H1 (cell line): Measurements from ENCODE around the gene UNC119. TPM values are rescaled to one million over a fixed set of nuclear protein-coding genes. Genes with fewer than 3 reads are reported as not detected.

Experiments
- CTCF ChIA-PET: fragments of 300-600 bp; sonication (Branson Sonifier 250); formaldehyde crosslinking; loops from one replicate; lab custom pipeline; 2021; ENCODE audit not compliant: partially characterized antibody; lab: Charles Lee
- POLR2A ChIA-PET: fragments of 300-600 bp; sonication (Branson Sonifier 250); formaldehyde crosslinking; loops from one replicate; lab custom pipeline; 2021; ENCODE audit warnings: inconsistent platforms; ENCODE audit not compliant: partially characterized antibody; lab: Charles Lee
- DNase-seq, 2 experiments: peaks; one replicate each; pipeline versions ENCODE4 v3.0.0 to v3.0.0-alpha.2; 2010 to 2022; ENCODE audit warnings: low spot score in 2 of 2, low read depth in 1 of 2, mixed read lengths in 1 of 2
- FAIRE-seq: peaks from 2 replicates; lab custom pipeline; 2011; peaks lifted over from hg19 to GRCh38; lab: Jason Lieb, UNC
- H2AFZ ChIP-seq: 2 replicates; pipeline ENCODE4 v1.8.1; 2012; ENCODE audit warnings: low read length, inconsistent platforms
- H2AK5ac ChIP-seq: 2 replicates; pipeline ENCODE4 v1.6.1; 2013; ENCODE audit warnings: low read depth, low read length
- H2BK120ac ChIP-seq: replicated peaks from 2 replicates; pipeline ENCODE3; 2013; ENCODE audit warnings: low read depth, low read length, inconsistent platforms
- H2BK12ac ChIP-seq: 2 replicates; pipeline ENCODE4 v1.6.1; 2013; ENCODE audit warnings: low read depth, low read length
- H2BK15ac ChIP-seq: 2 replicates; pipeline ENCODE4 v1.6.1; 2013; ENCODE audit warnings: low read length
- H2BK20ac ChIP-seq: 2 replicates; pipeline ENCODE4 v1.6.1; 2013; ENCODE audit warnings: low read length
- H2BK5ac ChIP-seq: 2 replicates; pipeline ENCODE4 v1.6.1; 2013; ENCODE audit warnings: low read depth, low read length
- H3K14ac ChIP-seq: 2 replicates; pipeline ENCODE4 v1.6.1; 2013; ENCODE audit warnings: inconsistent platforms; ENCODE audit not compliant: insufficient read length
- H3K18ac ChIP-seq: 2 replicates; pipeline ENCODE4 v1.6.1; 2013; ENCODE audit warnings: low read length; ENCODE audit errors: extremely low read depth
- H3K23ac ChIP-seq: 2 replicates; pipeline ENCODE4 v1.6.1; 2013; ENCODE audit warnings: inconsistent platforms; ENCODE audit not compliant: insufficient read length
- H3K23me2 ChIP-seq: 2 replicates; pipeline ENCODE4 v1.6.1; 2013; ENCODE audit warnings: low read depth, low read length
- H3K27ac ChIP-seq: 2 replicates; pipeline ENCODE4 v1.6.1; 2011; ENCODE audit warnings: low read depth, low read length, inconsistent platforms
- H3K27me3 ChIP-seq, 4 experiments: replicated peaks in 1 of 4; 1 replicate in 1 of 4; 2 replicates in 3 of 4; pipeline versions ENCODE4 v1.6.1 to v1.8.1; 2011 to 2013; ENCODE audit warnings: low read length in 3 of 4, mild to moderate bottlenecking in 3 of 4, inconsistent platforms in 2 of 4, mixed read lengths in 2 of 4, moderate library complexity in 1 of 4; ENCODE audit not compliant: control insufficient read depth in 3 of 4, insufficient read depth in 3 of 4; ENCODE audit errors: extremely low read depth in 1 of 4
- H3K36me3 ChIP-seq, 4 experiments: 2 replicates each; pipeline versions ENCODE4 v1.6.1 to v1.8.1; 2011 to 2013; ENCODE audit warnings: mild to moderate bottlenecking in 4 of 4, low read length in 3 of 4, moderate library complexity in 2 of 4, control low read depth in 1 of 4, inconsistent platforms in 1 of 4; ENCODE audit not compliant: insufficient read depth in 4 of 4, control insufficient read depth in 2 of 4
- H3K4ac ChIP-seq: replicated peaks from 2 replicates; pipeline ENCODE3; 2013; ENCODE audit warnings: low read length, low read depth, mixed read lengths, inconsistent platforms; ENCODE audit not compliant: insufficient read length
- H3K4me1 ChIP-seq, 4 experiments: replicated peaks in 1 of 4; 1 replicate in 1 of 4; 2 replicates in 3 of 4; pipeline versions ENCODE4 v1.6.1 to v1.8.1; 2011 to 2013; ENCODE audit warnings: low read length in 3 of 4, inconsistent platforms in 2 of 4, mixed read lengths in 1 of 4; ENCODE audit not compliant: insufficient read depth in 4 of 4, control insufficient read depth in 3 of 4
- H3K4me2 ChIP-seq, 2 experiments: 2 replicates each; pipeline versions ENCODE4 v1.6.1 to v1.8.1; 2011 to 2013; ENCODE audit warnings: low read depth in 2 of 2, low read length in 2 of 2, control low read depth in 1 of 2, inconsistent platforms in 1 of 2, mild to moderate bottlenecking in 1 of 2; ENCODE audit not compliant: insufficient read depth in 1 of 2
- H3K4me3 ChIP-seq, 4 experiments: fragments of 200-600, 300-600 bp in 1 of 4; sonication (generic), shearing (Covaris generic), sonication (Bioruptor Twin) in 1 of 4; 2 replicates each; pipeline versions ENCODE4 v1.5.1 to v1.8.1; 2011 to 2016; ENCODE audit warnings: low read length in 4 of 4, low read depth in 3 of 4, control low read depth in 2 of 4, inconsistent platforms in 2 of 4, mild to moderate bottlenecking in 2 of 4, mixed read lengths in 1 of 4, moderate library complexity in 1 of 4; ENCODE audit not compliant: insufficient read depth in 2 of 4; ENCODE audit errors: extremely low read depth in 1 of 4
- H3K56ac ChIP-seq: replicated peaks from 2 replicates; pipeline ENCODE3; 2013; ENCODE audit warnings: low read depth, mild to moderate bottlenecking, mixed read lengths, low read length, inconsistent platforms; ENCODE audit not compliant: insufficient read length
- H3K79me1 ChIP-seq: 2 replicates; pipeline ENCODE4 v1.6.1; 2013; ENCODE audit warnings: low read depth, low read length, control low read depth
- H3K79me2 ChIP-seq, 2 experiments: 2 replicates each; pipeline versions ENCODE4 v1.6.1 to v1.8.1; 2012 to 2013; ENCODE audit warnings: low read length in 2 of 2, mild to moderate bottlenecking in 2 of 2, inconsistent platforms in 1 of 2; ENCODE audit not compliant: insufficient read depth in 2 of 2, control insufficient read depth in 1 of 2
- H3K9ac ChIP-seq, 4 experiments: replicated peaks in 1 of 4; 1 replicate in 1 of 4; 2 replicates in 3 of 4; pipeline versions ENCODE4 v1.6.1 to v1.8.1; 2011 to 2013; ENCODE audit warnings: low read depth in 3 of 4, low read length in 3 of 4, control low read depth in 2 of 4, mild to moderate bottlenecking in 2 of 4, moderate library complexity in 2 of 4, inconsistent platforms in 1 of 4; ENCODE audit errors: extremely low read depth in 1 of 4
- H3K9me3 ChIP-seq, 2 experiments: 2 replicates each; pipeline versions ENCODE4 v1.6.1 to v1.8.1; 2012 to 2013; ENCODE audit warnings: mild to moderate bottlenecking in 2 of 2, moderate library complexity in 2 of 2, control low read depth in 1 of 2, inconsistent platforms in 1 of 2, low read depth in 1 of 2, low read length in 1 of 2, mixed read lengths in 1 of 2; ENCODE audit not compliant: insufficient read depth in 2 of 2
- H4K20me1 ChIP-seq, 2 experiments: replicated peaks in 1 of 2; 2 replicates each; pipeline versions ENCODE3 to v1.8.1; 2011 to 2013; ENCODE audit warnings: inconsistent platforms in 2 of 2, low read length in 2 of 2, mild to moderate bottlenecking in 1 of 2; ENCODE audit not compliant: insufficient read depth in 2 of 2, control insufficient read depth in 1 of 2
- H4K5ac ChIP-seq: 2 replicates; pipeline ENCODE4 v1.6.1; 2013; ENCODE audit warnings: low read length, low read depth, mixed read lengths, inconsistent platforms; ENCODE audit not compliant: insufficient read length
- H4K8ac ChIP-seq: 2 replicates; pipeline ENCODE4 v1.8.0; 2013; ENCODE audit warnings: mild to moderate bottlenecking, moderate library complexity, low read length, inconsistent platforms; ENCODE audit not compliant: insufficient read depth; ENCODE audit errors: extremely low read depth
- H4K91ac ChIP-seq: replicated peaks from 2 replicates; pipeline ENCODE3; 2013; ENCODE audit warnings: low read length, mixed read lengths, inconsistent platforms; ENCODE audit not compliant: insufficient read length
- CEBPB ChIP-seq: IDR thresholded peaks from 2 replicates; pipeline ENCODE4 v1.6.1; 2012; ENCODE audit warnings: low read depth, low read length
- CHD2 ChIP-seq: IDR thresholded peaks from 2 replicates; pipeline ENCODE4 v1.6.1; 2012; ENCODE audit warnings: low read length, improper control_type of control experiment
- CTBP2 ChIP-seq: IDR thresholded peaks from 2 replicates; pipeline ENCODE4 v1.7.0; 2011; ENCODE audit warnings: borderline replicate concordance, mild to moderate bottlenecking, moderate library complexity, mixed read lengths, low read length; ENCODE audit not compliant: insufficient read depth, insufficient read length
- EP300 ChIP-seq, 2 experiments: IDR thresholded peaks; 1 replicate in 1 of 2; 2 replicates in 1 of 2; pipeline ENCODE4 v1.6.1; 2011 to 2012; ENCODE audit warnings: low read depth in 2 of 2, low read length in 2 of 2, mild to moderate bottlenecking in 2 of 2, borderline replicate concordance in 1 of 2, inconsistent platforms in 1 of 2, moderate library complexity in 1 of 2
- GABPA ChIP-seq: IDR thresholded peaks from 2 replicates; pipeline ENCODE4 v1.6.1; 2011; ENCODE audit warnings: mild to moderate bottlenecking, low read length, moderate library complexity, borderline replicate concordance; ENCODE audit not compliant: insufficient read depth
- JUN ChIP-seq: IDR thresholded peaks from 2 replicates; pipeline ENCODE4 v1.6.1; 2011; ENCODE audit warnings: low read depth, mild to moderate bottlenecking, improper control_type of control experiment, low read length
- NRF1 ChIP-seq: IDR thresholded peaks from 2 replicates; pipeline ENCODE4 v1.6.1; 2011; ENCODE audit warnings: mild to moderate bottlenecking, low read depth, low read length, improper control_type of control experiment
- RAD21 ChIP-seq, 2 experiments: IDR thresholded peaks in 1 of 2; conservative IDR thresholded peaks in 1 of 2; 2 replicates each; pipeline ENCODE4 v1.6.1; 2011; ENCODE audit warnings: low read depth in 2 of 2, low read length in 2 of 2, improper control_type of control experiment in 1 of 2, inconsistent platforms in 1 of 2, mild to moderate bottlenecking in 1 of 2, moderate library complexity in 1 of 2
- RFX5 ChIP-seq: IDR thresholded peaks from 2 replicates; pipeline ENCODE4 v1.6.1; 2011; ENCODE audit warnings: low read depth, low read length, improper control_type of control experiment, borderline replicate concordance
- SAP30 ChIP-seq: fragments of 300-600 bp; sonication (generic); IDR thresholded peaks from 2 replicates; pipeline ENCODE4 v1.7.1; 2012; ENCODE audit warnings: low read length, moderate library complexity, mild to moderate bottlenecking, inconsistent platforms; ENCODE audit not compliant: insufficient read depth, insufficient replicate concordance
- SIN3A ChIP-seq, 2 experiments: IDR thresholded peaks in 1 of 2; conservative IDR thresholded peaks in 1 of 2; 2 replicates each; pipeline ENCODE4 v1.6.1; 2011 to 2012; ENCODE audit warnings: low read length in 2 of 2, improper control_type of control experiment in 1 of 2, low read depth in 1 of 2, mild to moderate bottlenecking in 1 of 2
- TBP ChIP-seq: IDR thresholded peaks from 2 replicates; pipeline ENCODE4 v1.6.1; 2011; ENCODE audit warnings: low read depth, low read length, improper control_type of control experiment
- TCF12 ChIP-seq: IDR thresholded peaks from 2 replicates; pipeline ENCODE4 v1.6.1; 2011; ENCODE audit warnings: low read depth, mild to moderate bottlenecking, low read length
- WGBS, 2 experiments: shearing (Covaris generic) in 1 of 2; methylation state at CpG; one replicate each; pipeline versions ENCODE4 v1.1.6 to v1.1.7; 2013 to 2015; ENCODE audit warnings: low lambda C conversion rate in 2 of 2, mixed read lengths in 2 of 2, inconsistent platforms in 1 of 2, low coverage in 1 of 2, missing lambda C conversion rate in 1 of 2; ENCODE audit not compliant: insufficient replicate concordance in 2 of 2, insufficient coverage in 1 of 2, insufficient read length in 1 of 2; ENCODE audit errors: extremely low coverage in 1 of 2, missing lambda C conversion rate in 1 of 2; 5-methylcytosine and 5-hydroxymethylcytosine counted together
- polyA plus RNA-seq, 7 experiments: library from polyadenylated mRNA; depleted of rRNA in 3 of 7; stranded (reverse) in 5 of 7; unstranded in 2 of 7; fragments of >200 nt in 5 of 7; fragments of 200-250 nt in 2 of 7; gene quantifications; 1 replicate in 5 of 7; 2 replicates in 1 of 7; 4 replicates in 1 of 7; pipeline versions ENCODE4 v1.2.1 to v1.2.3, GENCODE V29; 2011 to 2013; ENCODE audit warnings: missing spikeins in 2 of 7, mixed read lengths in 2 of 7
- total RNA-seq: library from RNA; stranded (reverse); fragmentation: NEBNext Ultra II Directional; extraction: Animal tissue kit (Norgen Biotek cat#: 25700); gene quantifications from 2 replicates; pipeline ENCODE4 v1.2.1, GENCODE V29; 2021

The UNC119 gene
- total and polyA plus RNA-seq, 2 of the 8 experiments (the other 6 are each of a cell fraction or from before 2014, with no cell fraction given), result 43.5 to 94.4 TPM

- Histone ChIP-seq H3K18ac (no peak overlapping the region), H4K91ac (no peak overlapping the region), H2BK5ac (no peak overlapping the region), H3K56ac (no peak overlapping the region), H3K23me2 (no peaks in the 10 kb centered on the region), H3K36me3 (no peaks in the 10 kb centered on the region), H4K8ac (no peak overlapping the region), H2BK12ac (no peak overlapping the region), H3K14ac (no peak overlapping the region), H3K23ac (no peak overlapping the region), H2AK5ac (no peak overlapping the region), H3K4ac (no peak overlapping the region), H3K4me1 (peaks cover 0 to 15% (median 4%) of the 10 kb centered on the region in 4 experiments; a peak in 3 of 7 replicates), H3K27me3 (no peaks in the 10 kb centered on the region), H4K5ac (no peak overlapping the region), H2AFZ (no peak overlapping the region), H3K9ac (no peak overlapping the region), H2BK20ac (no peak overlapping the region), H3K27ac (no peak overlapping the region), H3K4me3 (no peak overlapping the region), H3K79me1 (no peaks in the 10 kb centered on the region), H4K20me1 (no peaks in the 10 kb centered on the region), H3K79me2 (no peaks in the 10 kb centered on the region), H3K4me2 (no peak overlapping the region), H2BK120ac (no peak overlapping the region), H2BK15ac (no peak overlapping the region), H3K9me3 (no peaks in the 10 kb centered on the region)
- no peak for FAIRE-seq
- TF ChIP-seq EP300 (IDR thresholded peaks at IDR 0.05; ENCODE audit: borderline replicate concordance in 1 of 2, low read depth in 2 of 2, low read length in 2 of 2), result no peak
- no peak for TF ChIP-seq CHD2
- TF ChIP-seq GABPA, result no peak
- TF ChIP-seq SIN3A (conservative IDR thresholded peaks at IDR 0.05 in 1 of 2, IDR thresholded peaks at IDR 0.05 in 1 of 2; ENCODE audit: low read depth in 1 of 2, low read length in 2 of 2), result no peak
- TF ChIP-seq NRF1, result no peak
- TF ChIP-seq SAP30, result no peak
- no peak for TF ChIP-seq CEBPB
- TF ChIP-seq RFX5, result no peak
- TF ChIP-seq CTBP2, result no peak
- TF ChIP-seq TBP, result no peak
- no peak for TF ChIP-seq JUN
- TF ChIP-seq TCF12, result no peak
- TF ChIP-seq RAD21 (IDR thresholded peaks at IDR 0.05 in 1 of 2, conservative IDR thresholded peaks at IDR 0.05 in 1 of 2; ENCODE audit: low read depth in 2 of 2, low read length in 2 of 2), result no peak
- POLR2A ChIA-PET, result no interaction called here
- CTCF ChIA-PET, result interaction anchor here (4.9 kb wide), 1 partner anchor 30 kb away, joined by 35 read pairs; no protein-coding TSS in a partner anchor
- no peak for DNase-seq
- WGBS, 2 experiments, result 85% methylated on average over 7 of the region's 7 CpGs; no CpG with 5 or more reads in 1 of the 2 experiments
Observed at GRCh38 chr17:28518578-28518977, 33.8 kb downstream of the UNC119 start.
